GM04503 (cell line): ENCODE data around the gene DRC3.

ENCODE experiments used
- DNase-seq: peaks from one replicate; pipeline ENCODE4 v3.0.0-alpha.2; 2012; ENCODE audit warnings: low read depth

The DRC3 gene

DNA sequence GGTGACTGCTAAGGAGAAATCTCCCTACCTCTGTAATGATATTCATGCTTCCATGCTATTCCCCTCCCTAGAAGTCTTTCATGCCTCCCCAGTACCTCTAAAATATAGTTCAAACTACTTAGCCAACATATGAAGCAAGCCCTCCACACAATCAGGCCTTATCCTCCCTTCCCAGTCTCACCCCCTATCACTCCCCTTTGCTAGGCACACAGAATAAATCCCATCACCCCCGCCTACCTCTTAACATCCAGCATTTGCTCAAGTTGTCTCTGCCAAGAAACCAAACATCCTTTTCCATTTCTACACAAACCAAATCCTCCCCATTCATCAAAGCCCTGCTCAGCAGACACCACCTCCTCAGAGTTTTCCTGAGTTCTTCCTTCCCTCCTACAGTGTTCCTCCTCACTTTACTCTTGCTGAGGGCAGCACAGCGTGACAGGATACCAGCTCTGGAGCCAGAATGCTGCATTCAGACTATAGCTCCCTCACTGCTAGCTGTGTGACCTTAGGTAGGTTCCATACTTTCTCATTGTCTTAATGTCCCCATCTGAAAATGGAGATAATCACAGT, 7.4 kb upstream of the DRC3 start:
- DNase-seq = no peak

DNA sequence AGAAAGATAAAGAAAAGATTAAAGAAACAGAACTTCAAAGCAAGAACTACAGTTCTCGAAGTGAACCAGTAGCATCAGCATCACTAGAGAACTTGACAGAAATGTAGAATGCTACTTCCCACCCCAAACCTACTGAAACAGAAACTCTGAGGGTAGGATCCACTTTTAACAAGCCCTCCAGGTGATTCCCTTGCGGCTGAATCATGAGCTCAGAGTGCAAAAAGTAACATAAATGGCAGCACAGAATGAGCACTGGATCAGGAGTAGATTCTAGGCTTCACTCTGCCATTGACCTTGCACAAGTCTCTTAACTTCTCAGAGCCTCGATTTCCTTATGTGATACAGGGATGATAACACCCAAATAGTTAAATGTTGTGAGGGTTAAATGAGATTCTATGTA, 6.3 kb upstream of the DRC3 start:
- DNase-seq = no peak

DNA sequence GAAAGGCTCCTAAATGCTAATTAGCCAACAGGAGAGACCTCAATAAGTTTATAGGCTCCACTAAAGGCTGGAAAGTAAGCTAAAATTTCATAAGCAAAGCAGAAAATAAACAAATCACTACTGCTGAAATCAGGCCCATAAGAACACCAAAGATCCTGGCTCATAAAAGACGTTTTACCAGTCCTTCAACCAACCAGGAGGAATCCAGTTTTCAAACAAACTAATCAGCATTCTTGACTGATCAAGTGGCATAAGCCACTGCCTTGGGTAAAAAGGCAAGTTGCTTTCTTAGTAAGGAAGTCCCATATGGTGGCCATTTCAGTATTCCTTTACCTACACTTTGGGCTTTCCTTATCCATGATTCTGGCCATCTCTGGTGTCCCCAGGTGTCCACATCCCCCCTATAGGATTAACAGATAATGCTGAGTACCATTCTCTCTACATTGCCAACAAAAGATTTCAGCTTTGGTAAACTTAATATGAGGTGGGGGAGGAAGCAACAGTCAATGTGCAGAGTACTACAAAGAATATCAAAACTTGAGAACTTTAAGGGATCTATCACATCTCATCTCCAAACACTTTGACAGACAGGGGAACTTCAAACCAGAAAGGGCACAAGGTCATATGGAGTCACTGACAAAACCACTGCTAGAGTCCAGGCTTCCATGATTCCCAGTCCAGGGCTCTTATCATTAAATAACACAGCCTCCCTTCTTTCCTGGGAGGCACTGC, 1.8 kb upstream of the DRC3 start:
- DNase-seq = no peak

DNA sequence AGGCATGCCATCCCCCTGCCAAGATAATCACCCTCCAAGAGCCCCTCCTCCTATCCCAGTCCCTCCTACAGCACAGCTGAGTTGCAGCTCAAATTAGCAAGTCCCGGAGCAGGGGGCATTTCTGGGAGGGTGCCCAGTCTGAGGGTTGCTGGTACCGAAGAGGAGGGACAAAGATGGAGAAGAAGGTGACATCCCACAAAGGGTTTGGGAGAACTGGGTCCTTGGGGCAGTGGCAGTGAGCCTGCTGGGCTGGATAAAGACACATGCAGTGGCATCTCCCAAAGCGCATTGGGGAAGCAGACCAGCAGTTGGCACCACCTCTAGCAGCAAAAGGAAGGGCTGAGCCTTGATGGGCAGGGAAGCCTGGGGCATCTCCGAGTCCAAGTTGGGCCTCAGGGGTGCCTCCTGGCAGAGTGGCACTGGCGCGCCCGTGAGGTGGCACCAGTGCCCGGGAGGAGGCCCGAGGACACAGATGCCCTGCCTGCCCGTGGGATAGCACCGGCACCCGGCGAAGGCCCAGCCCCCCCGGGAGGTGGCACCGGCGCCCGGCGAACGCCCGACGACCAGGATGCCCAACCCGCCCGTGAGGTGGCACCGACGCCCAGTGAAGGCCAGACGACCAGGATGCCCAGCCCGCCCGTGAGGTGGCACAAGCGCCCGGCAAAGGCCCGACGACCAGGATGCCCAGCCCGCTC, 1.1 kb upstream of the DRC3 start:
- DNase-seq = no peak

DNA sequence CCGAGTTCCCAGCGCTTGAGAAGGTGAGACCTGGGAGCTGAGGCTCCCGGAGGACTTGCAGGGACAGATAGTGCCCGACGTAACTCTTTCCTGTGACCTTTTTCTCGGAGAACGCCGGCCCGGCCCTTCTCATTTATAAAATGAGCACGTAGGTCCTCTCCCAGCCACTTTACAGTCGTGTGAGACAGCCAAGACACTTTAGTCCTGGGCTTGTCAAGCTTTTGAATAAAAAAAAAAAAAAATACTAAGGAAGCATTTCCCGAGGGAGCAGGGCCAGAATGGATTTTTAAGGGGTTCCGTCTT, 241 bp downstream of the DRC3 start:
- DNase-seq = no peak

DNA sequence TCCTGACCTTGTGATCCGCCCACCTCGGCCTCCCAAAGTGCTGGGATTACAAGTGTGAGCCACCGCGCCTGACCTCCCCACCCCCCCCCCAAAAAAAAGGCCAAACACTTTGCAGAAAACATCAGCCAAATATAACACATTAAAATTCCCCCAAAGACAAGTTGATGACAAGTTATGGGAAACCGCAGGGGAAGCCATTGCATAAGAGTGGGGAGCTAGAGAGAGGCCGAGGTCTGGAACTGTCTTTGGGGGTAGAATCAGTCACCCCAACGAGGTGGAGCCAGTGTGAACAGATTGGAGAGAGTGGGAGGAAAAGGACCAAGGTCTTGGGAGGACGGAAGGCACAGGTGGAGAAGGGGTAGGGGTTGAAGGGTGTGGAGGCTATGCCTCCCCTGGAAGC, 2.8 kb downstream of the DRC3 start:
- no peak for DNase-seq

DNA sequence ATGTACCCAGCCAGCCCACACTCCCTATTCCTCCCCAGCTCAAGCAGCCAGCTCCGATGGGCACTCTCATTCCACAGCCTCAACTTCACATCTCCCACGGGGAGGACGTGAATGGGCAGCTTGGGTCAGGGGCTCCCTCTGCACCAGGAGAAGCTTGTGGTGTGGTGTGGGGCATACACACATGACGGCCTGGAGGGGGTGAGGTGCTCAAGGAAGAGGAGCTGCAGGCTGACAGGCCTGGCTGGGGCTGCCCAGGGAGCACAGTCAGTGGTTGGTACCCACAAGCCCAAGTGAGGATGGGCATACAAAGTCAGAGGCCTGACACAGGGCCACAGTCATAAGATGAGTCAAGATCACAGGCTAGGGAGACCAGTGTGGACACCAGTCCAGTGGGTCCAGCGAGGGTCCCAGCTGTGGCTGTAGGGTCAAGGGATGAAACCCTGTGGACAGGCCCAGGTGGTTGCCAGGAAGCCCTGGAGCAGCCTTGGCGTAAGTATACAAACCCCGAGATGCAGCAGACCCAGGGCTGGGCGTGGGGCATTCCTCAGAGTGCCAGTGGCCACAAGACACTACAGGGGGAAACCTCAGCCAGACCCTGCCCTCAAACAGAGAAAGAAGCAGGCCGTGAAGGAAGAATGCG, 4.4 kb downstream of the DRC3 start:
- no peak for DNase-seq

DNA sequence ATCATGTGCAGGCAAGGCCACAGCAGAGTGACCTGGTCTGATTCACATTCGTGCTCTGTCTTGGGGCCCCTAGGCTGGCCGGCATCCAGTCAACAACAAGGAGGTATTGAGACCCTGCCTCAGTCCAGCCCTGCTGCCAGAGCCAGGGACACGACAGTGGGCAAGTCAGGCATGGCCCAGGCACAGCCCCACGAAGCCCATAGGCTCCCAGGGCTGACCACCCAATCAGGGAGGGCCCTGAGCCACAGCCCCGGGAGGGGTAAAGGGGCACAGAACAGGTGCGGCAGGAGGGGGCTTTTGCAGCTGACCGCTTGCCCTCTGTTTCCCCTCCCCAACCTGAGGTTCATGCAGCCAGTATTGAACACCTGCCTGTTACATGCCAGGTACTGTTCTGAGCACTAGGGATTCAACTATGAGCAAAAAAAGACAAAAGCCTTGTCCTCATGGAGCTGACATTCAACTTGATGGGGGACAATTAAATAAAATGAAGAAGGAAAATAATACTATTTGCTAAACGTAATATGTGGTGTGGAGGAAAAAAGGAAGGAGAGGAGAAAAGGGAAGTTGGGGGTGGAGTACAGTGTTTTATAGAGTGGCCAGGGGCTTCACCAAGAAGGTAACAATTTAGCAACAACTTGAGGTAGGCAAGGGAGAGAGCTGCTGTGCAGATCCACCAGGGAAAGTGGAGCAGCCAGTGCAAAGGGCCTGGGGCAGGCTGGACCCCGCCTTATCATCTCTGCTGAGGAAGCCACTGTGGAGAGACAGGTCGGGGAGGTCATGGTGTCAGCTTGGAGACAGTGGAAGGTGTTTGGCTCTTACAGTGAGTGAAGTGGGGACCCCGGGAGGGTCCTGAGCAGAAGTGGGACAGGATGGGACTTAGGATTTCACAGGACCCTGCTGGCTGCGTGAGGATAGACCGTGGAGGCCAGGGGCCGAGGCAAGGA, 6.1 kb downstream of the DRC3 start:
- DNase-seq = no peak

DNA sequence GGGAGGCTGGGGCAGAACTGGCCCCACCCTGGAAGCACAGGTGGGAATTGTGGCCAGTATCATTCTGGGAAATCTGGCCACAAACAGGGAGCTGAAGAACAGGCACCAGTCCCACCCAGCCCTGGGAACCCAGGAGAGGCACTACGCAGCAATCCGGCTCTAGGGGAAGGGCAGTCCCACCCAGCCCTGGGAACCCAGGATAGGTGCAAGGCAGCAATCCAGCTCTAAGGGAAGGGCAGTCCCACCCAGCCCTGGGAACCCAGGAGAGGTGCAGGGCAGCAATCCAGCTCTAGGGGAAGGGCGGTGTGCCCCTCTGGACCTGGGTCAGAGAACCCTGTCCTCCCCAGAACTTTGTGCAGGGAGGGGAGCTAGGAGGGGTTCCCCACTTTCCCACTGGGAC, 7.1 kb downstream of the DRC3 start:
- no peak for DNase-seq

DNA sequence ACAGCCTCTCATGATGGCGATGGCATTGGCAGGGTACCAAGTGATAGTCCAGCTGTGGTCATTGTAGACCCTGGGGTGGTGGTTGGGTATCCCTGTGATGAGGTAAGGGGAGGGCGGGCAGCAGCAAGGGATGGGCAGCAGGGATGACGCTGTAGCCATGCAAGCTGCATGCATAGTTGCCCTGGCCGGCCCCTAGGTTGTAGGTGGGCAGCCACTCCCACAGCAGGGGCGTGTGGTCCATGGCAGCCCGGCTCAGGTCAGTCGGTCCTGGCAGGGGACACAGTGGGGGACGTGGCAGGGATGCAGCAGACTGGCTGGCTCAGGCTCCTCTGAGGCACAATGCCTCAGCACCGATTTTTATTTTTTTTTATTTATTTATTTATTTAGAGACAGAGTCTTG, 8.7 kb downstream of the DRC3 start:
- DNase-seq = no peak

DNA sequence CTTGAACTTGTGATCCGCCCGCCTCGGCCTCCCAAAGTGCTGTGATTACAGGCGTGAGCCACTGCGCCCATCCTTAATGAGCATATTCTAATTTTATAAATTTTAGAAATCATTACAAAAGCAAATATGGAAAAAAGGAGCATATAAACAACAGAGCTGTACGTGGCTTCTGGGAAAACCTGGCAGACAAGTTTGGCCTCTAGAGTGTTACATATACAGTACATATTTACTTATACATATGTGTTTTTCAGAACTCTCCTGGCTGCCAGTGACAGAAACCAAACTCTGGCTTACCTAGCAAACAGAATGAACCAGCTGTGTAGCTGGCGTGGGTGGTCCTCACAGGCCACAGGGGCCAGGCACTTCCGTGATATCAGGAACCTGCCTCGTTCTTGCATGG, 10.1 kb downstream of the DRC3 start:
- DNase-seq = no peak

DNA sequence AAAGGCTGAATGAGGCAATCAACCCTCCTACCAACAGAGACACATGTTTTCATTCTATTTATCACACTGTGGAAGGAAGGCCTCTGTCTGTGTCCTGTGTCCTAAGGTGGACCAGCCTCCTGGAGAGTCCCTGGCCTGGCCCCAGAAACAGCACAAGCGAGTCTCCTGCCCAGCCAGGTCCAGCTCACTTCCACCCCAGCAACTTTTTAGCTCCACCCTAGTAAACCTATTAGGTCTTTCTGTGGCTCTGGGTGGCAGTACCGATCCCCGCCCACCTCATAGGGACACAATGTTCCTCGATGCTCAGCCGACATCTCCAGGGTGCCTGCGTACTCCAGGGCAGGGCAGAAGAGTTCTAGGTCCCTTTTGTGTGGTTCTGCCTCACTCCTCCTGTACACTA, 10.7 kb downstream of the DRC3 start:
- DNase-seq = no peak

DNA sequence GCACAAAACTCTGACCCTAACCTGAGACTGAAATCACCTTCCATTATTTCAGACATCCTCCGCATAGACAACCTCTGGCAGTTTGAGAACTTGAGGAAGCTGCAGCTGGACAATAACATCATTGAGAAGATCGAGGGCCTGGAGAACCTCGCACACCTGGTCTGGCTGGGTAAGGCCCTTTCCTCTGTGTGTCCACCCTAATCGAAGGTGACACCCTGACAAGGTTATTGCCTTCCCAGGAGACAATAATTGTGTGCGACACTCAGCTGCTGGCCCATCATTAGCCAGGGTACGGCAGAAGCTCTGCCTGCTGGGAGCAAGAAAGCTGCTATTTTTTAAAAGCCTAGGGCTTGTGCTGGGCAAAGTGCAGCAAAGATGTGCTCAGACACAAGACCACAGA, 11.1 kb downstream of the DRC3 start:
- no peak for DNase-seq

DNA sequence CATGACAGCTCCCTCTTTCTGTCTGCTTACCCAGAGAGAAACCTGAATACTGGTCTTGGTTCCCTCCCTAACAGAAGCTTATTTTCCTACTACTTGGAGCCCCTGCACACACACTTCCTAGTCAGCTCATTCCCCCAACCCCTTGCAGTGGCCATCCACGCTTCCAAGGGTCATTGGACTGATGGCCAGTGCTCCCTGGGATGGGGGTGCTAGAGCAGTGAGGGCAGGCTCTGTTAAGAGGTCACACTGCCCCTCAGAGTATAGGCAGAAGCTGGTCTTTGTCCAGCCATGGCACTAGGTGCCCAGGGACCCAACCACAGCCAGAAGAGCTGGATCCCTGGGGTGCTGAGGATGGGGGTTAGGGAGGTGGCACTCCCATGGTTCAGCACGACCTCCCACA, 12.5 kb downstream of the DRC3 start:
- no peak for DNase-seq

DNA sequence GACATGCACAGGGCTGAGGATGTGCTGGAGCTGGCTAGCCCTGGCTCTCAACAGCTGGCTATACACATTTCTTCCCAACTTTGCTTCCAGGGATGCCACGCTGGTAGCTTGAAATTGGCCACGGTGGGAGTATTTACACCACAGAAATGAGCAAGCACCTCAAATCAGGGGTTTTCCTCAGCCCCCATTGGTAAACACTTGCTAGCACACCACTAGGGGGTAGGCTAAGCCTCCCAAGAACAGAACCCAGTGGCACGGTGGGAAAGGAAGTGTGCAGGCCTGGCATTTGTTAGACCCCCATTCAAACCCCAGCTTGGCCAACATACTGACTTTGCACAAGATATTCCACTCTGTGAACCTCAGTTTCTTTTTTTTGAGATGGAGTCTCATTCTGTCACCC, 12.9 kb downstream of the DRC3 start:
- DNase-seq = no peak

DNA sequence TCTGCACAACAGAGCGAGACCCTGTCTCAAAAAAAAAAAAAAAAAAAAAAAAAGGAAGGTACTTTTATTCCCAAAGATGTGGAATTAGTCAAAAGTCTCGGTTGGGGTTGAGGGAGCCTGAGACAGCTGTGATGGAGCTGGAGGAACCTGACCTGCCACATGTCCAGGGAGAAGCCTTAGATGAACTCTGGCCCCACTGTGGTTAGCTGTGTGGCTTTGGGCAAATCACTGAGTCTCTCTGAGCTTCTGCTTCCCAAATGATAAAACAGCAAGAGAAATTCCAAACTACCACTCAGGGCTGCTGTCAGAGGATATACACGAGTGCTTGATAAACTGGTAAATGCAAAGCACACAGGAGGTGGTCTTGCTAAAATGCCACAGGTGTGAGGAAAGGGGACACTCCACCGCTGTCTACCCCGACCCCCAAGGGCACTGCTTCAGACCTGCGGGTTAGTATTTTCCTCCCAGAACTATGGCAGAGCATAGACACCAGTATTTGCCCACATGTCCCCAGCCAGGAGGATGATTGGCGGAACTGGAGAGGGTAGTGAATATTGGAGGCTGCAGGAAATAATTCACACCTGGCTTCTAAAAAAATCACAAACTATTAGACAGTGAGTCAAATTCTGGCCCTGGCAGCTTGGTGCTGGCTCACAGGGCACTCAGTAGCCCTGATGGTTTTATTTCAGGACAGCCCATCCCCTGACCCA, 14.7 kb downstream of the DRC3 start:
- DNase-seq = no peak

DNA sequence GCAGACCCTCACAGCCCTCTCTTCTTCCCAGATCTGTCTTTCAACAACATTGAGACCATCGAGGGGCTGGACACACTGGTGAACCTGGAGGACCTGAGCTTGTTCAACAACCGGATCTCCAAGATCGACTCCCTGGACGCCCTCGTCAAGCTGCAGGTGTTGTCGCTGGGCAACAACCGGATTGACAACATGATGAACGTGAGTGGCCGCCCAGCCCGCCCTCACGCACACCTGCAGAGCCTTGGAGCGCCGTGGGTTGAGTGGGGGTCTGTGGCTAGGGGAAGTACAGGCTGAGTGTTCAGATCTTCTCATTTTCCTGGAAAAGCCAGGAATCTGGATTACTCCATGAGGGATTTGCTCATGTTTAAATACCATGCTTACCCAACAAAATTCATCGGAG, 15.2 kb downstream of the DRC3 start:
- no peak for DNase-seq

DNA sequence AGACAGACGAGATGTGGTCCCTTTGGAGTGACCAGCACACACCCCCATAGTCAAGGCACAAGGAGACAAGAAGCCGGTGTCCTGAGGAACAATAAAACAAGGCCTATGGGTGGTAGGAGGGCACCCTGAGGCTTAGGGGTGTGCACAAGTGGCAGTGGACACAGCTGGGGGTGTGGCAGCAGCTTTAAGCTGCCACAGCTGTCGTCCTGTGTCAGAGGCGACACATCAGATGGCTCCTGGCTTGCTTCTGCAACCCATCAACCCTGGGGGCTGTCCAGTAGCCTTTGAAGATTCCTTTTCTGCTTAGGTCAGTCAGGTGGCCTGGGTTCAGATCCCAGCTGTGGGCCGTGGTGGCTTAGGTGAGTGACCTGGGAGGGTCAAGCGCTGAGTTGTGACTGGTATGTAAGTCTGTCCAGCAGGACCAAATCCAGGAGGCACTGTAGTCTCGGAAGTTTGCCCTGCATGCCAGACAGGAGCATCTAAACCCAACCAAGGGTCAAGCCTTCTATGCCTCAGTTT, 15.8 kb downstream of the DRC3 start:
- no peak for DNase-seq

DNA sequence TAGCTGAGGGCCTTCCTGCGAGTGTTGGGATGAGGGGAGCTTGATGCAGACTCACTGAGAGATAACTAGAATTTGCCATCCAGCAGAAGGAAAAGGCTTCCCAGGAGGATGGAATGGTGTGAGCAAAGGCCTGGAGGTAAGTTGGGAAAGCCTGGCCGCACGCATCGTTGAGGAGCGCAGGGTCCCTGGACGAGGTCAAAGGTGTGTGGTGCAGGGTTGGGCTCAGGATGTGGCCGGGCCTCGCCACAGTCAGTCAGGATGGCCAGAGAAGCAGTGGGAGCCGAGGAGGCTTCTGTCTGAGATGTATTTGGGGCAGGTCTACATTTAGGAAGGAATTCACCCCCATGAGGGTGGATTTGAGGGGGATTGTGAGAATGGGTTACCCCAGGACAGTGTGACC, 16.4 kb downstream of the DRC3 start:
- no peak for DNase-seq

DNA sequence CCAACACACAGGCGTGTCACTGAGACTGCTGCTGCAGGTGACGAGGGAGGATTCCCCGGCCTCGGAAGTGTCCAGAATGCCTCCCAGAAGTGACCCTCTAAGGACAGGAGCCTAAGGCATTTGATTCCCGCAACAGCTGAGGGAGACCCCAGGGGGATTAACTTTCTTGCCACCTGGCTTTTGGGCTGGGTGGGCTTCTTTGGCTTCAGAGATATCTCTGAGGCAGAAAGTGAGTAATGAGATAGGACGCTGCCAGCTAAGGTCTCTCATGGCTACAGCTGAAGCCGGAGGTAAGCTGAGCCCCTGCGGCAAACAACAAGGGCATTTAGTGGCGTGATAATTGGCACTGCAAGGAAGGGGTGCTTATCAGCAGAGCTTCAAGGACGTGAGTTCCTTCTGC, 17.0 kb downstream of the DRC3 start:
- no peak for DNase-seq

DNA sequence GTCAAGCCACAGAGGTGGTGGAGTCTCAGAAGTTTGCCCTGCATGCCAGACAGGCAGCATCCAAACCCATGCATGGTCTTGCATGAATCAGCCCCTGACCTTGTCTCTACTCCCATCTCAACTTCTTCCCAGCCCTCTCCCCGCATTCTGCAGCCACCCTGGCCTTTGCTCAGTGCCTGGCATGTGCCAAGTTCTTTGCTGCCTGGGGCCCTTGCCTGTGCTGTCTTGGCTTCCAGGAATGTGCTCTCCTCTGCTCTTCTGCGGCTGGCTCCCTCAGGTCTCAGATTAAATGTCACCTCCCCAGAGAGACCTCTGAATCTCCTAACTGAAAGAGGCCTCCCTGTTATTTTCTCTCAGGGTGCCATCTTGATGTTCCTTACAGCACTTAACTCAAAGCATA, 17.6 kb downstream of the DRC3 start:
- no peak for DNase-seq
